LNCAP (cell line): ENCODE results near the gene TAF11L13.

ENCODE experiments used
- CTCF ChIP-seq: fragments of 450-650 bp; IDR thresholded peaks from 2 replicates; pipeline ENCODE4 v1.5.1; 2017; ENCODE audit warnings: mild to moderate bottlenecking

TAF11L13 gene

GRCh38 chr5:17666726-17667235 lies 34.9 kb downstream of the TAF11L13 start:
- TF ChIP-seq CTCF = no peak

DNA sequence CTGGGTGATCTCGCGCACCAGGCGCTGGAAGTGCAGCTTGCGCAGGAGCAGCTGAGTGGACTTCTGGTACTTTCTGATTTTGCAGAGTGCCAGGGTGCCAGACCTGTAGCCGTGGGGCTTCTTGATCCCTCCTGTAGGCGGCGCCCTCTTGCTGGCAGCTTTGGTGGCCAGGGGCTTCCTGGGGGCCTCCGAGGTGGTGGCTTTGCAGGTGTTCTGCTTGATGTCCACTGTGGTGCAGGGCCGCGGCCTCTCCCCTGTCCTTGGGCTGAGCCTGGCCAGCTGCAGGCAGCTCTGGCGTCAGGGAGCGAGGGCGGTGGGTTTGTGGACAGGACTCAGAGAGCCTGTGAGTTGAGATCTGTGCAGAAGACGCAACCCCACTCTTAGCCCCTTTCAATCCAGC lies 38.5 kb downstream of the TAF11L13 start:
- TF ChIP-seq CTCF = no peak

DNA sequence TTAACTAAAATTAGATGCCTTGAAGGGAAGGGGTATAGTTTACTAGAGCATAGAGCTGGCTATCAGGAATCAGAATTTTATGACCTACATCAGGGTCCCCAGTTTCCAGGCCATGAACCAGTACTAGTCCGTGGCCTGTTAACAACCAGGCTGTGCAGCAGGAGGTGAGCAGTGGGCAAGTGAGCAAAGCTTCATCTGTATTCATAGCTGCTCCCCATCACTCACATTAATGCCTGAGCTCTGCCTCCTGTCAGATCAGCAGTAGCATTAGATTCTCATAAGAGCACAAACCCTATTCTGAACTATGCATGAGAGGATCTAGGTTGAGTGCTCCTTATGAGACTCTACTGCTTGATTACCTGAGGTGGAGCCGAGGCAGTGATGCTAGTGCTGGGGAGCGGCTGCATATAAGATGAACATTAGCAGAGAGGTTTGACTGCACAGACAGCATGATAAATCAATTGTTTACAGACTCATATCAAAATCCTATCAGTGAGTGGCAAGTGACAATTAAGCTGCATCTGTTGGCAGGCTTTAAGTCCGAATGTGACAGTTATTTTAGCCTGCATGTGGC lies 47.0 kb downstream of the TAF11L13 start:
- no peak for TF ChIP-seq CTCF

DNA sequence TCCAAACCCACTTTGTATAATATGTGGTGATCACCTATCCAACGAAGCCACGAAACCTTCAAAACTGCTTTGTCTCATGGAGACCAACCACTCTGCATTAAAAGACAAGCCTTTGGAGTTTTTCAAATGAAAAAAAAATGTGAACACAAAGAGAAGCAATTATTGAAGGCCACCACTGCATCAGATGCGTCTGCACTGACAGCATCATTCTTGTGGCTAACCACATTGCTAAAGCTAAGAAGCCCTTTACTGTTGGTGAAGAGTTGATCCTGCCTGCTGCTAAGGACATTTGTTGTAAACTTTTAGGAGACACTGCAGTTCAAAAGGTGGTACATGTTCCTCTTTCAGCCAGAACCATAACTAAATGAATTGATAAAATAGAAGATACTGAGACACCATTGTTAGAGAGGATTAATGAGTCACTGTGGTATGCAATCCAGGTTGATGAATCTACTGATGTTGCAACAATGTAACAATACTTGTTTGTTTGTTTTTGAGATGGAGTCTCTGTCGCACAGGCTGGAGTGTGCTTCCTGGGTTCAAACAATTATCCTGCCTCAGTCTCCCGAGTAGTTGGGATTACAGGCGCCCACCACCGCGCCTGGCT lies 47.8 kb downstream of the TAF11L13 start:
- no peak for TF ChIP-seq CTCF

- TF ChIP-seq CTCF = no peak
These were observed 48.8 kb downstream of the TAF11L13 start for GRCh38 chr5:17680737-17681136.
